COLO668 (cell line): ENCODE measurements around the gene DENND11.
A peak's percentile ranks its signal among the peaks of the same experiment; 100 is the strongest.
"Not testable (repeated sequence)": the region's sequence is repeated elsewhere in the genome, so short reads cannot be mapped to it uniquely, and the experiment has no call there.

Source experiments
- DNase-seq: peaks from one replicate; lab custom pipeline; 2025; ENCODE audit not compliant: unreplicated experiment; lab: John Stamatoyannopoulos, UW

Gene DENND11

DNA sequence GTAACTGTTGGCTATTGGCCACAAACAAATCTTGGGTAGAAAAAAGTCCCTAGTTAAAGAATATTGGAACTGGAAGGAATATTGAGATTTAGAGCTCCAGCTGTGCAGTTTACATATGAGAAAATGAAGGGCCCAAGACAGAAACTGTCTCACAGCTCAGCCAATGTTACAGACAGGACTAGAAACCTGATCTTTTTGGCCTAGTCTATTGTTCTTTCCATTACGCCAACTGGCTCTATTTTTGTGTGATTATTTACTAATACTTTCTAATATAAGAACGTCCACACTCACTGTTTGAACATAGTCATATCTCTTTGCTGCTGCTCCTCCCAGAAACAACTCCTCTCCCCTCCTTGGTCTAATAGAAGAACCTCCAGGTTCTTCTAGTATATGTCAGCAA, 7.4 kb upstream of the DENND11 start:
- DNase-seq: no peak

DNA sequence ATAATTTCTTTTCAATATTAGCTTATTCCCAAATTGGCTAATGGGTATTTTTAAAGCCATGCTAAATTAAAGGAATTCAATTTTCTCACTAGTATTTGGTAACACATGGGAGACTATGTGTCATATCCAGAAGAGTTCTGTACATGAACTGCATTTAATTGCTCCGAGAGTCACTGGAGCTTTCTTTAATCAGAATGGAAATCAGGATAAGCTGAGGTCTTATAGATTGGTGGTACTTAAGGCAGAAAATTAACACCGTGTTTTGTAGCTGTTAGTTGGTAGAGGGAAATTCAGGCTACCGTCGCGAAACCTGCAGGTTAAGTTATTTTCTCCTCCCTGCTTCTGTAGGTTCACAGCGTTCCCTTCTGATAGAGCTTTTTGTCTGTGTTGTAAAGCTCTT, 6.4 kb upstream of the DENND11 start, which contains the start of gene WEE2:
Gene WEE2 (plus strand): TSS at position 3 of the 400 bp plus-strand sequence. CDS start 406 bp downstream, outside the sequence.
- no peak for DNase-seq

DNA sequence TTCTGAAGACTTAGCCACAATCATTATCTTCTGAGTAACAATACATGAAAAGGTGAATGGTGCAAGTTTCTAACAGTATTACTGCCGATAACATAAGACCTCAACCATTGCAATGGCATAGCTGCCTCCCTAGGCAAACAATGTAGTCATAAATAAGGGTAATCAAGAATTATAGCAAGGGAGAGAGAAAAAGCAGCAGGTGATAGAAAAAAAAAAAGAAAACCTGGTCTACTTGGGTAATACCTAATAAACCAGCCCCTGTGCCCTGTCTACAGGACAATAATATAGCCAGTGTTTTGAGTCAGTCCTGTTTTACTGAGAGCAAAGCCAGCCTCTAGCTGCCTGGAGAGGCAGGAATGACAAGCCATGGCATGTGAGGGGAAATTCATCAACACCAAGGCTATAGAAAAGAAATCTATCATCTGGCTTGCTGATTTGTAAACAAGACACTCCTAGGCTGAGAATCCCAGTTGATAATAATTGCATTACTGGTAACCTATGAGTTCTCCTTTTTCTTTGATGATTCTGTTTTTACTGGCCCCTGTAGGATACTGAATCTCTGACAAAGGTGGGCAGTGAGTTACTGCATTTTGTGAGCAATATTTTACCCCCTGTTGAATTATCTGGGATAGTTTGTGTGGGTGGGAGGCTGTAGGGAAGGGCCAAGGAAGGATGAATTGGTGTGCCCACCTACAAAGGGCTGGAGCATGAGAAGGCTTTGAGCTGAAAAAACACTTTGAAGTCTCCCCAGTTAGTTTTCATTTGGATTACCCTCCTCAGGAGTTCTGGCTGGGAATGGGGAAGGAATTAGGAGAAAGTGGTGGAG, 4.5 kb upstream of the DENND11 start:
- no peak for DNase-seq

DNA sequence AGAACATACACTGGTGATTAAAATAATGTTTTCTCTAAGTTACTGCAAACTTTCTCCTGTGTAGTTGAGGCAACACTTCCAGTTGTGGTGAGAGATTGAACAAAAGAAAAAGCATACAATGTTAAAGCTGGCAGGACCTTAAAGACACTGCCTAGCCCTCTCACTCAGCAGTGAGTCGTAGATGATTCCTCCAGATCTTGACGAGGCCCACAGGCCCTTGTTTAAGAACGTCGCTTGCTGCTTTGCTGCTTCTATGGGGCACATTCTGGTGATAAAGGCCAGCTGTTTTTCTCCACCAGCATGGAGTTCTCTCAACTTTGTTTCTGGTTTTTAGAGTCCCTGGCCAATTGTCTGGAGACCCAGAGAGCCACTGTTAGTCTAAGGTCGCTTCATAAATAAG, 2.8 kb upstream of the DENND11 start:
- no peak for DNase-seq

DNA sequence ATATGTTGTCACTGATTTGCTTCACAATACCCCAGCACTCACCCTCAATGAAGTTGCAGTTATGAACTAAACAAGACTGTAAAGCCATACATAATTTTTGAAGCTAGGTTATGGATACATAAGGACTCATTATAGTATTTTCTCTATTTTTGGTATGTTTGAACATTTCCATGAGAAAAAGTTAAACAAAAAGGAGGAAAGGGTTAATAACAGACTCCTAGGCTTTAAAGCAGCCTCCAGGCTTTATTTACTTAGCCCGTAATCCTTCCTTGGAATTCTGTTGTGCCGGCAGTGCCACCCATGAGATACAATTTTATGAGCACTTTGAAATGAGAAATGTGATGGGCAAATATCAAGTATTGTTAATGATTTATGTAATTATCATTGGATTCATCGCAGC, 2.1 kb upstream of the DENND11 start:
- no peak for DNase-seq

DNA sequence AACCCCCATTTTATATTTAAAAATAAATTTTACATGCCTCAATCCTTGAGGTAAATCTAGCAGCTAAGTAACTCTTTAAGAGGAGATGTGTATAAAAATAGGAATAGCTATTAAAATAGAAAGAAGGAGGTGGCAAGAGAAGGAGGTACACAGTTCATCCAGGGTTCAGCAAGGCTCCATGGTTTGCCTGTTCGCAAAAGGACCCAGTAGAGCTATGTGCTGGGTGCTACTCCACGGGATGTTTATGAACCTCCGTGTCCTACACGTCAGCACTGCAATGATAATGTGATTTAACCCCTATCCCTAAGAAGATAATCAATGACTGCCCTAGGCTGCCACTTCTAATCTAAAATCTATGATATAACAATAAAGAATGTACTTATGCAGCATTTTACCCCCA, 926 bp upstream of the DENND11 start:
- DNase-seq: no peak

DNA sequence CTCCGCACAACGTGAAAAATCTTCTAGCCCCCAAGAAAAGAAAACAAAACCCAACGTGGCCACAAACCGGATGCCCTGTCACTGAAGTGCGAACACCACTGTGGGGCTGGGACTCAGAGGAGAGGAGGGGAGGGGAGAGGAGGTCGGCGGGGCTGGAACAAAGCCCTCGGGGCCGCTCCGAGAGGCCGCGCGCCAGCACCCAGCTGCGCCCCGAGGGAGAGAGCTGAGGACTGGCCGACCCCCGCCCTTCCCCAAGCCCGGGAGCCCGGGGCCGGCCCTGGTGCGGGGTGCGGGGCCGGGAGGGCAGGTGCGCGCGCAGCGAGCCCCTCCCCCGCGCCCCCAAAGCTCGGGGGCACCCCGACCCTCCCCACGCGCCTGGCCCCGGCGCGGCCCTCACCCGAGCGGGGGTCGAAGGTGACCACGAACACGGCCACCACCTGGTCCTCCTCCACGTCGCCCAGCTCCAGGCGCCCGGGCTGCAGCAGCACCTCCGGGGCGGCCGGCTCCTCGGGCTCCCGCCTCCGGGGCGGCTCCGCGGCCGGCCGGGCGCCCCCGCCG, 398 bp downstream of the DENND11 start:
- peak; percentile 64 for DNase-seq

DNA sequence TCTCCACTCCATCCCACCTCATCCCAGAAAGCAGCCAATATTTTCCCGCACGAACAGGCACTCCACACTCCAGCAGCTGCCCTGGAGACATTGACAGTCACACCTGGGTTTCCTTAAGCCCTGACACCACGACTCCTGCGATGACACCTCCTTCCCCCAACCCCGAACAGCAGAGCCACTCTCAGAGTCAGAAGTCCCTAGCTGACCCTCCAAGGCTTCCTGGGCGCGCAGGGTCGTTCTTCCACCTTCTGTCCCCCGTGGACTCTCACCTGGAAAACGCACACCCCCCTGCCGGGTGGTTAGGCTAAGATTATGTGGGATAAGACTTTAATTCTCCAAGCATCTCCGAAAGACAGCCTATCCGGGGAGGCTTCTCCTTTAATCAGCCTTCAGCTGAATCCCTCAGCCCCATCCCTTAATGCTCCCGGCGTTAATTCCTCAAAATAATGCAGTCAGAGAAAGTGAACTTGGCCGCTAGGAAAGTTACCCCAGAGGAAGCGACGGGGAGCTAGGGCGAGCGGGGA, 1.1 kb downstream of the DENND11 start:
- DNase-seq: peak; percentile 20

DNA sequence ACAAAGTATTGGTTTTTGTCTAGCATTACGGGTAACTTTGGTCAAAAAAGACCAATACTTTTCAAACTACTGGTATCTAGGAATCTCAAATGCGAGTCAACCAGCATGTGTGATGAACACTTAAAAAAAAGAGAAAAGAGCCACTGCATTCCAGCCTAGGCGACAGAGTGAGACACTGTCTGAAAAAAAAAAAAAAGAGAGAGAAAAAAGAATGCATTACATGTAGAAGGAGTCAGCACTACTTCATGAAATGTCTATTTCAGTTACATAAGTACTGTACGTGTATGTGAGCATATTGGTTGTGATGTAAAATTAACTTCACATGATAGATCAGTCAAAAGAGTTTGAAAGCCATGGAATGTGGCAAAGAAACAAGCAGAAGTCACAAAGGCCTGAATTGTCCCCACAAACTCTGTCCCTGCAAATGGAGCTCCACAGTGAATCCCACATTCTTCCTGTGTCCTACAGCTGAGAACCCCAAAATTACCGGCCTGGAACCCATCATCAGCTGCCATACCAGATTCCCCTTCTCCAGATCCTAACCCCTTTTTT, 1.6 kb downstream of the DENND11 start:
- DNase-seq: no peak

DNA sequence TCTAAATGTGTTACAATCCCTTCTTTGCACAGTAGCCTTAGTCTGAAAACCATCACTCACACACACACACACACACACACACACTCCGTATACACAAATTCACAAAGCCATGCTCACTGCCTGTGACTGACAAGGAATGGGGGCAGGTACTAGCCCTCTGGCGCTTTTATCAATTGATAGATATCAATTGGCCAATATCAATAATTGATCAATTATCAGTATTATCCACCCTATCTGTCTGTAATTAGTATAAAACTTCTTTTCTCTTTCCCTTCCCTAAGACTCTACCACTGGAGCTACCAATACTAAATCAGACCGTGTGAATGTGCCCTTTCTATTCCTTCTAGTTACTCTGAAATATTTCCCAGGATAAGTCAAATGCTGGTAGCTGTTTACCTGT, 2.1 kb downstream of the DENND11 start:
- DNase-seq: no peak

DNA sequence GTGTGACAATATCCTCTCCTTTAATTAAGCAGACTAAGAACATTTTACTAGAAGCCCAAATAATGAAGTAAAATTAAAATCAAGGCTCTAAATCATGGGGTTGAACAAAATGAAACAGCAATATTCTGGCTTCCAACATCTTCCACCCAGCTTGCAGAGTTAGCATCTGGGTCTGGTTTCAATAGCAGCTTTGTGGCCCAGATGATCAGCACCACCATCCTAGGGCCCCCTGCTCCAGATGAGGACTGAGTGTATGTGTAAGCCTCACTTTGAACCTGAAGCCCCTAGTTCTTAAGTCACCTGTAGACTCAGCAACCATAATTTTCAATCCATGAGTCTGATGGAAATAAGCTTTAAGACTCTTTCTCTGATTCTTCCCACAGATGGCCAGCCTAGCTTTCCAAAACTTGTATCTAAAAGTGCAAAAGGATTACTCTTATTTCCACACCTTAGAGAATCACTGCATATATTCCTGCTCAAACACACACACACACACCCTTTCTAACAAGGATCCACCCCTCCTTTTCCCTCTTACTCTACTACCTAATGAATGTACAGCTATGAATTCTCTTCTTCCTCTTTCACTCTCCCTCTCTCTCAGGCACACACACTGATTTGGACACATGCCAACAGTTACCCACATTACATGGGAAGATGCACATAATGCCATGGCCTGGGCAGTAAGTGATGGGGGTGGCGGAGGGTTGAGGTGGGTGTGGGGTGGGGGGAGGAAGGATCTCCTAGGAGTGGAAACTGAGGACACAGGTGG, 3.5 kb downstream of the DENND11 start:
- peak; percentile 11 for DNase-seq

DNA sequence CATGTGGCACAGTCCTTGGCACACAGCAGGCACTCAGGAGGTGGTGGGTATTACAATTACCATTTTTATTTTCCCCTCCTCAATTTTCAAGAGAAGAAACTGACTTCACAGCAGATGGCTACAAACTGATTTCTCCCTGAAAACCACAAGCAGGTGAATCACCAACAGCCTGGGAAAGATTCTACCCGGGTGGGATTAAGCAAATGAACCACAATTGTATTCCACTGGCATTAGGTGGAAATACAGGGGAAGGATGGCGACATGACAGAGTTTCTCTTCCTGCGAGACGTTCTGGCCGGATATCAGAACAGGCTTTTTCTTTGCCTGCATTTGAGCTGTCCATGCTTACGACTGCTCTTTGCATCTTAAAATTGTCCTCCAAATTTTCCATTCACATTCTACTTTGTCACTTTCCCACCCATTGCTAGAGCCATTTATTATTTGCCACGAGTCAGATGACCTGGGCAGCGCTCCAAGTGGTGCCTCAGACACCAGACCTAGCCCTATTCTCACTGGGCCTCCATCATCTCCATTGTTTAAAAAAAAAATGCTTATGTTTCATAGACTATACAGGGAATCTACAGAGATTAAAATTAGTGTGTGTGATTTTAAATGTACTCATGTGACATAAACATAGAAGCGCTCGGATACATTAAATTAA, 4.6 kb downstream of the DENND11 start:
- no peak for DNase-seq

DNA sequence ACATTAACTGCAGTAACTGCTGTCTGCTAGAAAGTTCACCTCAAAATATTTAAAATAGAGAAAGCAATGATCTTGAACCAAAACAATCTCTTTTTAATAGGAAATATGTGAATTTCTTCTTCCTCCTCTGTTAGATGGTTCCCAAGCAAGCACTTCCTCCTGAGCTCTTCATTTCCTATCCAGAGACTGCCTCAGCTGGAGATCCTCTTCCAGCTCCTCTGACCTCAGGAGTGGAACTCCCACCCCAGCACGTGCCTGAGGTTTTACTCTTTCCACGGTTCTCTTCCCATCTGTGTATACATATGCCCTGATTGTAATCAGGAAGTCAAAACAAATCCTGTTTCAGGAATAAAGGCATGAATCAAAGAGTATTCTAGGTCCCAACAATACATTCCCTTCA, 5.6 kb downstream of the DENND11 start:
- no peak for DNase-seq

DNA sequence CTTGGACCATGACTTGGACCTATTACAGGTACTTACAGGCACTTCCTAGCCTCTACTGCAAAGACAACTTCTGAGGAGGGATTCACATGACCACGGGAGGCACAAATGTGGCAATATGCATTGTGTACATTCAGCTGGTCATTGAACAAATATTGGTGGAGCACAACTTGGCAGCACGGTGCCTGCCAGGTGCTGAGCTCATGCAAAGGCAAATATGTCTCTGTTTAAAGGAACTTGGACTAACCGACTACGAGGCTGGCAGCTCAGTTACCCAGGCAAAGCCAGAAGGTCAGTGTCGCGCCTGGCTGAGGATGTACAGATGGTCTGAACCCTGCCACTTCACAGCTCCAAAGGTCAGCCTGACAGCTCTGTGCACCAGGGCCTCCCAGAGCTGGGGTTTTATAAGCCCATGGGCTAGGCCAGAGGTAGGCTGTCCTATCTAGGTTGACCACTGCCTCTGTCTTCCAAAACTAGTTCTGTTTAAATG, 6.1 kb downstream of the DENND11 start:
- DNase-seq: peak; percentile 83

DNA sequence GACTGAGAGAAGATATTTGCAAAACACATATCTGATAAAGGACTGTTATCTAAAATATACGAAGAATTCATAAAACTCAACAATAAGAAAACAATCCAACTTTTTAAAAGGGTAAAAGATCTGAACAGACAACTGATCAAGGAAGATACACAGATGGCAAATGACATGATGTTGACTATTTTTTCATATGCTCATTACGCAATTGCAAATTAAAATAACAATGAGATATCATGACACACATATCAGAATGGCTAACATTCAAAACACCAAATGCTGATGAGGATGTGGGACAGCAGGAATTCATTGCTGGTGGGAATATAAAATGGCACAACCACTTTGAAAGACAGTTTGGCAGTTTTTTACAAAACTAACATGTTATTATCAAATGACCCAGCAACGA, 8.9 kb downstream of the DENND11 start:
- DNase-seq: no peak

DNA sequence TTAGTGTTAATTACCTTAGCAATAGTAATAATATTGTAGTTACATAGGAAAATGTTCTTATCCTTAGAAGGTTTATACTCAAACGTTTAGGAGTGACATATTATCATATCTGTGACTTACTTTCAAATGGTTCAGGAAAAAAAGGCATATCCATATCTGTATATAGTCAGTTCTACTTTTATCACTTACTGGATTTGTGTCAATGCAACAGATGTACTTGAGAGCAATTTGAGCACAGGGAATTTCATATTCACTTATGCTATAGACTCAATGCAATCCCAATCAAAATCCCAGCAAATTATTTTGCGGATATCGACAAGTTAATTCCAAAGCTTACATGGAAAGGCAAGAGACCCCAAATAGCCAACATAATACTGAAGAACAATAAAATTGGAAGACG, 10.0 kb downstream of the DENND11 start:
- no peak for DNase-seq

DNA sequence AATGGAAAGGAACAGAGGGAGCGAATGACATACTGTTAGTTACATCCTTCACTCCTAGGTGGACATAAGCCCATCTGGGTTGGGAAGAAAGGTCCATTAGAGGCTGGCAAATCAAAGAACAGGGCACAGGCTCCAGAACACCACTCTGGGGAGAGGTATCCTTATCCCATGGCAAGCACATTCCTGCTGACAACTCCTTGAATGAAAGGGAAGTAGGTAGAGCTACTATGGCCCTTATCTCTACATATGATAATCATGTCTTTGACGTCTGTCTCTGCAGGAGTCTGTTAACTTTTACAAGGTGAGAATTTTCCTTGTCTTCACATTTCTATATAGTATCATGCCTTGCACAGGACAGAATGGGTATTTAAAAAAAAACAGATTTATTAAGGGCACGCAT, 10.4 kb downstream of the DENND11 start:
- no peak for DNase-seq

DNA sequence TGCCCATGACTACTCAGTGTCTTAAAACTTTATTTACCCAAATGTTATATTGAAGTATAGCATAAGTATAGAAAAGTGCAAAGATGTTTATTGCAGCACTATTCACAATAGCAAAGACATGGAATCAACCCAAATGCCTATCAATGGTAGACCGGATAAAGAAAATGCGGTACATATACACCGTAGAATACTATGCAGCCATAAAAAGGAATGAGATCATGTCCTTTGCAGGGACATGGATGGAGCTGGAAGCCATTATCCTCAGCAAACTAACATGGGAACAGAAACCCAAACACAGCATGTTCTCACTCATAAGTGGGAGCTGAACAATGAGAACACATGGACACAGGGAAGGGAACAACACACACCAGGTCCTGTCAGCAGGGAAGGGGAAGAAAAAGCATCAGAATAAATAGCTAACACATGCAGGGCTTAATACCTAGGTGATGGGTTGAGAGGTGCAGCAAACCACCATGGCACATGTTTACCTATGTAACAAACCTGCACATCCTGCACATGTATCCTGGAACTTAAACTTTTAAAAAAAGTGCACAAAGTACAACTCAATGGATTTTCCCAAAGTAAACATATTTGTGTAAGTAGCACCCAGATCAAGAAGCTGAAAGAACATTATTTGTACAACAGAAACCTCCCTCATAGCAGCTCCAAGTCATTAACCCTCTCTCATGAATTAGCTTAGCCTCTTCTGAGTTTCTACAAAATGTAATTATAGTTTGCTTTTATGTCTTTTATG, 12.7 kb downstream of the DENND11 start:
- DNase-seq: not testable (repeated sequence)

DNA sequence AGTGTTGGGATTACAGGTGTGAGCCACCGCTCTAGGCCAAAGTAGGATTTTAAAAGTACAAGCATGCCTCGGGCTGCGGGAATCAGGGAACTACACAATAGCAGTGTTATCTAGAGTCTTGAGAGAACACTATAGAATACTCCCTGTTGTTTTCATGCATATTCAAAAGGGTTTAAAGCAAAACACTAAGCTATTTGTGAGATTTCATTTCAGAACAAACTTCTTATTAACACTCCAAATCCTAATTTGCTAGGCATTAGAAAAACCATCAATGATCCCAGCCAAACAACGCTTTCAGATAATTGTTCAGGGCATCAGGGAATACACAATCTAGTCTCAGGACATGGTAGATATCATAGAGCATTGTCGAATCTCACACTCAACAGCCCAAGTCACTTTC, 13.9 kb downstream of the DENND11 start:
- DNase-seq: no peak

DNA sequence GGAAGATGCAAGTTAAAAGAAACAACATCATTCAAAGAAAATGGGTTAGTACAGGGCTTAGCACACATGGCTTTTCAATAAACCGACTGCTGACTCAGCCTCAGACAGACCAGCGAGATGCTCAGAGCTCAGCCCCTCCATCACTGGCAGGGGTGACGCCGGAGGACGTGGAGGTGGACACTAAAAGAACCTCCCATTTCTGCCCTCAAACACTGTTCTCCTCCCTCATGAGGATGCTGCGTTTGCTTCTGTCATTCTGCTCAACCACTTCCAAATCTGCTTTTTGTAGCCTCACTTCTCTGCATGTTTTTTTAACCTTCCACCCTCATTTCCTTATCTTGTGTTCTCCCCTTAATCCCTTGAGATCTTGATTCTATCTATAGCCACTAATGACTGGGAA, 15.3 kb downstream of the DENND11 start:
- no peak for DNase-seq
